ENCODE measurements around the gene EYS.

GRCh38 chr6:64672131-64672530, 1034.9 kb downstream of the EYS start:
- TF ChIP-seq CTCF (IDR thresholded peaks at IDR 0.05; ENCODE audit: low read depth, low read length): no peak
- no peak for TF ChIP-seq POLR2A (IDR thresholded peaks at IDR 0.05; ENCODE audit: extremely low read depth, insufficient read length)
- no peak for TF ChIP-seq MAX (IDR thresholded peaks at IDR 0.05; ENCODE audit: low read depth, low read length)
